Smooth muscle cell (in vitro differentiated cells): Measurements from ENCODE around the gene HSD17B8. TPM values are rescaled to one million over a fixed set of nuclear protein-coding genes. Genes with fewer than 3 reads are reported as not detected.

Experiments used
- DNase-seq: peaks from one replicate; lab custom pipeline; 2025; ENCODE audit not compliant: unreplicated experiment; lab: John Stamatoyannopoulos, UW
- H2AFZ ChIP-seq: fragments of 200-600 bp; sonication (generic); 2 replicates; pipeline ENCODE4 v1.6.0; 2016; ENCODE audit warnings: antibody characterized with exemption, low read depth, mild to moderate bottlenecking
- H3F3A ChIP-seq: fragments of 200-600 bp; sonication (generic); 2 replicates; pipeline ENCODE4 v1.6.0; 2017; ENCODE audit warnings: antibody characterized with exemption, low read depth
- H3K27ac ChIP-seq: fragments of 200-600 bp; sonication (generic); 2 replicates; pipeline ENCODE4 v1.5.1; 2016; ENCODE audit warnings: low read depth, mild to moderate bottlenecking
- H3K27me3 ChIP-seq: fragments of 200-600 bp; sonication (generic); 2 replicates; pipeline ENCODE4 v1.6.1; 2016; ENCODE audit warnings: low read depth, mild to moderate bottlenecking
- H3K36me3 ChIP-seq: fragments of 200-600 bp; sonication (generic); 2 replicates; pipeline ENCODE4 v1.5.1; 2016; ENCODE audit warnings: low read depth
- H3K4me1 ChIP-seq: fragments of 200-600 bp; sonication (generic); 2 replicates; pipeline ENCODE4 v1.5.1; 2016; ENCODE audit warnings: low read depth
- H3K4me2 ChIP-seq: fragments of 200-600 bp; sonication (generic); 2 replicates; pipeline ENCODE4 v1.6.0; 2016; ENCODE audit warnings: mild to moderate bottlenecking
- H3K4me3 ChIP-seq: fragments of 200-600 bp; sonication (generic); 2 replicates; pipeline ENCODE4 v1.5.1; 2016; ENCODE audit warnings: mild to moderate bottlenecking
- H3K79me2 ChIP-seq: fragments of 200-600 bp; sonication (generic); 2 replicates; pipeline ENCODE4 v1.6.0; 2016; ENCODE audit warnings: low read depth, mild to moderate bottlenecking
- H3K9ac ChIP-seq: fragments of 200-600 bp; sonication (generic); 2 replicates; pipeline ENCODE4 v1.6.0; 2016; ENCODE audit warnings: low read depth
- H3K9me3 ChIP-seq: fragments of 200-600 bp; sonication (generic); replicated peaks from 2 replicates; pipeline ENCODE4 v1.5.1; 2016; ENCODE audit warnings: low read depth
- H4K20me1 ChIP-seq: fragments of 200-600 bp; sonication (generic); 2 replicates; pipeline ENCODE4 v1.6.0; 2016; ENCODE audit warnings: low read depth
- CTCF ChIP-seq: fragments of 200-600 bp; sonication (generic); IDR thresholded peaks from 2 replicates; pipeline ENCODE4 v1.5.1; 2017; ENCODE audit warnings: borderline replicate concordance, mild to moderate bottlenecking, antibody characterized with exemption; ENCODE audit not compliant: insufficient read depth, poor library complexity, severe bottlenecking
- WGBS: methylation state at CpG from one replicate; pipeline ENCODE4 v1.1.7; 2016; ENCODE audit warnings: low lambda C conversion rate; 5-methylcytosine and 5-hydroxymethylcytosine counted together
- polyA plus RNA-seq: library from polyadenylated mRNA; unstranded; fragments of >200 nt; fragmentation: Nextera tagmentation; extraction: Ambion mirVana; gene quantifications from 2 replicates; pipeline ENCODE4 v1.2.1, GENCODE V29; 2016
- total RNA-seq: library from RNA; depleted of rRNA; stranded (reverse); fragments of >200 nt; gene quantifications from 2 replicates; pipeline ENCODE4 v1.2.3, GENCODE V29; 2014

HSD17B8 gene
- total and polyA plus RNA-seq, 2 experiments from 2014 or later, result 3.7 to 4.9 TPM

- Histone ChIP-seq H3F3A (peaks cover 15% of the 10 kb centered on the region), H2AFZ (peak overlapping the region; percentile 45), H3K9me3 (no peaks in the 10 kb centered on the region), H3K27ac (peak overlapping the region; percentile 94), H3K27me3 (no peaks in the 10 kb centered on the region), H3K4me2 (peak overlapping the region; percentile 95), H3K79me2 (peaks cover 16% of the 10 kb centered on the region), H3K36me3 (peaks cover under 1% of the 10 kb centered on the region), H3K4me3 (peak overlapping the region; percentile 83), H4K20me1 (peaks cover 23% of the 10 kb centered on the region), H3K4me1 (peaks cover 33% of the 10 kb centered on the region), H3K9ac (peak overlapping the region; percentile 98)
- WGBS, result 1% methylated on average over 16 of the region's 29 CpGs
- TF ChIP-seq CTCF, result no peak
- no peak for DNase-seq
These were observed 3.2 kb downstream of the HSD17B8 start for GRCh38 chr6:33207552-33208090.

GRCh38 chr6:33208091-33208967 lies 3.9 kb downstream of the HSD17B8 start, which contains the start of gene RING1:
Gene RING1, plus strand, starts transcription at chr6:33208500. Its CDS starts 323 bp downstream, at chr6:33208823.
- Histone ChIP-seq H2AFZ (peak within 1 kb of the TSS; percentile 45), H3K4me3 (peak within 1 kb of the TSS; percentile 83), H3K9ac (peak within 1 kb of the TSS; percentile 98), H3K36me3 (no peaks in the 10 kb centered on the region), H3K79me2 (peaks cover 9% of the 10 kb centered on the region), H3F3A (peaks cover 15% of the 10 kb centered on the region), H3K9me3 (no peaks in the 10 kb centered on the region), H4K20me1 (peaks cover 16% of the 10 kb centered on the region), H3K27ac (peak within 1 kb of the TSS; percentile 94), H3K27me3 (no peaks in the 10 kb centered on the region), H3K4me2 (peak within 1 kb of the TSS; percentile 95), H3K4me1 (peaks cover 39% of the 10 kb centered on the region)
- under 1% methylated on average over 55 of the region's 86 CpGs for WGBS
- peak; percentile 62 for DNase-seq
- no peak for TF ChIP-seq CTCF

- Histone ChIP-seq H3K27me3 (peaks cover 5% of the 10 kb centered on the region), H3K27ac (no peak overlapping the region), H3K4me2 (no peak overlapping the region), H4K20me1 (peaks cover 6% of the 10 kb centered on the region), H3K4me1 (peaks cover 33% of the 10 kb centered on the region), H2AFZ (no peak overlapping the region), H3K36me3 (no peaks in the 10 kb centered on the region), H3K79me2 (no peaks in the 10 kb centered on the region), H3F3A (peaks cover 15% of the 10 kb centered on the region), H3K9me3 (no peaks in the 10 kb centered on the region), H3K9ac (no peak overlapping the region), H3K4me3 (no peak overlapping the region)
- TF ChIP-seq CTCF, result no peak
- no peak for DNase-seq
- WGBS, result 96% methylated on average over 10 of the region's 10 CpGs
These were observed 5.4 kb downstream of the HSD17B8 start for GRCh38 chr6:33209856-33210255.
